Breast epithelium (tissue), 4 donors: Measurements from ENCODE around the gene HMGB3. TPM values are rescaled to one million over a fixed set of nuclear protein-coding genes. Genes with fewer than 3 reads are reported as not detected.

Source experiments
- DNase-seq, 2 donors: peaks; one replicate each; pipeline ENCODE4 v3.0.0-alpha.2; 2019; ENCODE audit warnings: low spot score in 2 of 2
- H3K27ac ChIP-seq, 2 donors: fragments of 200-600 bp; sonication (generic) in 1 of 2; one replicate each; pipeline ENCODE4 v1.5.1; 2016 to 2019; ENCODE audit warnings: mild to moderate bottlenecking in 1 of 2
- H3K27me3 ChIP-seq, 2 donors: fragments of 200-600 bp; sonication (generic) in 1 of 2; one replicate each; pipeline versions ENCODE4 v1.5.1 to v1.6.0; 2017 to 2019; ENCODE audit warnings: control low read depth in 1 of 2, mild to moderate bottlenecking in 1 of 2
- H3K36me3 ChIP-seq: fragments of 200-600 bp; one replicate; pipeline ENCODE4 v1.5.1; 2019
- H3K4me1 ChIP-seq, 2 donors: fragments of 200-600 bp; sonication (generic); one replicate each; pipeline ENCODE4 v1.5.1; 2016 to 2019; ENCODE audit warnings: control low read depth in 1 of 2
- H3K4me3 ChIP-seq, 3 donors: fragments of 200-600 bp; sonication (generic); 1 replicate in 2 of 3; 2 replicates in 1 of 3; pipeline ENCODE4 v1.5.1; 2016 to 2019; ENCODE audit warnings: mild to moderate bottlenecking in 3 of 3, moderate library complexity in 2 of 3
- H3K9me3 ChIP-seq, 2 donors: fragments of 200-600 bp; sonication (generic) in 1 of 2; one replicate each; pipeline ENCODE4 v1.5.1; 2016 to 2019; ENCODE audit warnings: control low read depth in 1 of 2
- CTCF ChIP-seq, 3 donors: fragments of 450-650 bp; IDR thresholded peaks; one replicate each; pipeline ENCODE4 v1.5.1; 2016 to 2017; ENCODE audit warnings: antibody characterized with exemption in 3 of 3, mild to moderate bottlenecking in 3 of 3, moderate library complexity in 3 of 3
- POLR2A ChIP-seq: fragments of 450-650 bp; IDR thresholded peaks from one replicate; pipeline ENCODE4 v1.6.1; 2016; ENCODE audit warnings: antibody characterized with exemption, mild to moderate bottlenecking, moderate library complexity
- POLR2AphosphoS5 ChIP-seq, 3 donors: sonication (generic); formaldehyde crosslinking; IDR thresholded peaks; one replicate each; pipeline ENCODE4 v1.6.1; 2017; ENCODE audit warnings: antibody characterized with exemption in 3 of 3
- intact Hi-C: fragments of 100-400 bp; cut with DNase I; formaldehyde crosslinking; loops from one replicate; pipeline ENCODE4 v1.15.1; 2023; ENCODE audit warnings: low total_unique reads
- total RNA-seq, 3 donors: library from RNA; depleted of rRNA; stranded (reverse); fragments of >200 nt; gene quantifications; one replicate each; pipeline ENCODE4 v1.1.0, GENCODE V29; 2016

HMGB3 gene
- 1 to 10 TPM; 2.5 to 6.2 (median 2.7) TPM for total RNA-seq

GRCh38 chrX:150982788-150983520 lies at the start of gene HMGB3:
Gene HMGB3, plus strand, starts transcription at chrX:150983335. Its CDS starts 2,265 bp downstream, at chrX:150985600.
- H3K9me3 ChIP-seq = no peaks in the 10 kb centered on the region
- no peaks in the 10 kb centered on the region for H3K4me1 ChIP-seq
- peak; percentile 72 to 73 for DNase-seq
- no peaks in the 10 kb centered on the region for H3K27me3 ChIP-seq
- peak within 1 kb of the TSS; percentile 42 to 73 (median 57) for H3K4me3 ChIP-seq
- intact Hi-C loops = no loop called here
- H3K27ac ChIP-seq = peak within 1 kb of the TSS in 1 of 2 donors; percentile 43
- H3K36me3 ChIP-seq = no peaks in the 10 kb centered on the region
- TF ChIP-seq POLR2AphosphoS5 (IDR thresholded peaks at IDR 0.05) (no peak), POLR2A (no peak), CTCF (IDR thresholded peaks at IDR 0.05) (no peak)

DNA sequence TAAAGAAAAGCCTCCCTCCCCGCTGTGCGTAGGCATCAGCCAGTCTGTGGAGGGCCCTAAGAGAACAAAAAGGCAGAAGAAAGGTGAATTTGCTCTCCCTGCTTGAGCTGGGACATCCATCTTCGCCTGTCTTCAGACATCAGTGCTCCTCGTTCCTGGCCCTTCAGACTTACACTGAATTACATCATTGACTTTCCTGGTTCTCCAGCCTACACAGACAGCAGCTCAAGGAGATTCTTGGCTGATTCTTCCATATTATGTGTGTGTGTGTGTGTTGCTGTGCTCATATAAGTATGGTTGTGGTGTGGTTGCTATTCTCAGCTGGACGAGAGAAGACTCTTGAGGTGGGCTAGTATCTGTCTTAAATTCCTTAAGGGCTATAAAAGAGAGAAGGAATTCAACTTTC lies 49.2 kb upstream of the HMGB3 start:
- Histone ChIP-seq H3K4me1 (no peaks in the 10 kb centered on the region), H3K9me3 (peaks cover 0 to 8% of the 10 kb centered on the region in 2 donors), H3K27me3 (peaks cover 0 to 7% of the 10 kb centered on the region in 2 donors), H3K4me3 (no peak overlapping the region), H3K36me3 (no peaks in the 10 kb centered on the region), H3K27ac (no peak overlapping the region)
- TF ChIP-seq CTCF (IDR thresholded peaks at IDR 0.05) (no peak), POLR2AphosphoS5 (IDR thresholded peaks at IDR 0.05) (no peak)
- DNase-seq = no peak
- intact Hi-C loops = no loop called here

DNA sequence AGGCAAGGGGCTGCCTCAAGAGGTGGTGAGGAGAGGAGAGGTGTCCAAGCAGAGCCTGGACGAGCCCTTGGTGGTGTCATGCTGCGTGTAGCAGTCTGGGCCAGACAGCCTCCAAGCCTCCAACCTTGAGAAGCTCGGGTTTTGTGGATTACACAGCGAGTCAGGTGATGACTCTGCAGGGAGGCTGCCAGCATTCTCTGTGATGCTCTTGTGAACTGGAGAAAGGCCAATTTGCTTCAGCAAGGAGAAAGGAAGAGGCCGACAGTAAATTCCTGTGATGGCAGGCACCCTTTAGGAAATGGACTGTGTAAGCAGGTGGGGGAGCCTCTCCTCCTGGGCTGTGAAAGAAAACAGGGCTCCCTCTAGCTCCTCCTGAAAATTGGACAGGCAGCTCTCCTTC lies 48.7 kb upstream of the HMGB3 start:
- Histone ChIP-seq H3K36me3 (no peaks in the 10 kb centered on the region), H3K27me3 (peaks cover 0 to 7% of the 10 kb centered on the region in 2 donors), H3K4me3 (no peak overlapping the region), H3K4me1 (no peaks in the 10 kb centered on the region), H3K9me3 (peaks cover 0 to 8% of the 10 kb centered on the region in 2 donors), H3K27ac (no peak overlapping the region)
- intact Hi-C loops = no loop called here
- TF ChIP-seq CTCF (IDR thresholded peaks at IDR 0.05) = no peak
- TF ChIP-seq POLR2A = no peak
- TF ChIP-seq POLR2AphosphoS5 (IDR thresholded peaks at IDR 0.05) = no peak
- no peak for DNase-seq

DNA sequence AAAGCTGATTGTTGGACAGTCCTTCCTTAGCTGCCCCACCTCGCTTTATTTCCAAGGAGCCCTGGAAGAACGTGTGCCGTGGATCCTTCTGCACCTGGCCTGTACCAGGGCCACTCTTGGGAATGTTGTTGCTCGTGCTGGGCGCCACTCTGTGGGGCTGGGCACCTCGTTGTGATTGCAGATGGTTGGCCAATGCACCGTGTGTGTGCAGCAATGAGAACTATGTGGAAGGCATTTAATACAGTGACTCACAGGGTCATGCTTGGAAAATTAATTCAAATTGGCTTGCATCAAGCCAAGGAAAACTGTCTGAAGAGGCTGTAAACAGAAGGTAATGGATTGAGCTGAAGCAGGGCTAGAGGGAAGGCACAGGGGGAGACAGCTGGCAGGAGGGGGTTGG lies 47.7 kb upstream of the HMGB3 start:
- H3K4me3 ChIP-seq = no peak overlapping the region
- no peaks in the 10 kb centered on the region for H3K4me1 ChIP-seq
- no peak for TF ChIP-seq CTCF (IDR thresholded peaks at IDR 0.05)
- no peak for TF ChIP-seq POLR2A
- no peaks in the 10 kb centered on the region for H3K36me3 ChIP-seq
- intact Hi-C loops = no loop called here
- no peak overlapping the region for H3K27ac ChIP-seq
- DNase-seq = no peak
- H3K27me3 ChIP-seq = peaks cover 0 to 7% of the 10 kb centered on the region in 2 donors
- H3K9me3 ChIP-seq = peaks cover 0 to 8% of the 10 kb centered on the region in 2 donors

GRCh38 chrX:150936556-150936955 lies 46.6 kb upstream of the HMGB3 start:
- Histone ChIP-seq H3K4me1 (no peaks in the 10 kb centered on the region), H3K27me3 (peaks cover 0 to 7% of the 10 kb centered on the region in 2 donors), H3K27ac (no peak overlapping the region), H3K9me3 (peaks cover 0 to 8% of the 10 kb centered on the region in 2 donors), H3K36me3 (no peaks in the 10 kb centered on the region), H3K4me3 (no peak overlapping the region)
- no peak for TF ChIP-seq CTCF (IDR thresholded peaks at IDR 0.05)
- no peak for TF ChIP-seq POLR2A
- TF ChIP-seq POLR2AphosphoS5 (IDR thresholded peaks at IDR 0.05) = no peak
- DNase-seq = no peak
- intact Hi-C loops = no loop called here
